Fibroblast of skin of right quadriceps (primary cell): ENCODE results near the gene CNN1.
A peak's percentile ranks its signal among the peaks of the same experiment; 100 is the strongest.
"Not testable (repeated sequence)": the region's sequence is repeated elsewhere in the genome, so short reads cannot be mapped to it uniquely, and the experiment has no call there.

Experiments
- DNase-seq: peaks from one replicate; pipeline ENCODE4 v3.0.0-alpha.2; 2013

The CNN1 gene

DNA sequence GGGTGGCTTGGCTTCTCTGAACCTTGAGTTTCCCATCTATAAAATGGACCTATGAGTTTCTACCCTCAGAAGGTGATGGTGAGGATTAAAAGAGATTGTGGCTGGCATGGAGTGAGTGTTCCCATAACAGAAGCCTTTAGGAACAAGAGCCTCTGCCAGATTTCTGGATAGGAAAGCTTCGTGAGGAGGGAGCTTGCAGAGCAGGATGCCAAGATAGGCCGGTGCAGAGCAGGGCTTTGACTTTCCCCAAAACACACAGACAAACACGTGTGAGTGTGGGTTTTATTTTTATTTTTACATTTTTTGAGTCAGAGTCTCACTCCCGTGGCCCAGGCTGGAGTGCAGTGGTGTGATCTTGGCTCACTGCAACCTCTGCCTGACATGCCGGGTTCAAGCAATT lies 3.7 kb upstream of the CNN1 start:
- no peak for DNase-seq

DNA sequence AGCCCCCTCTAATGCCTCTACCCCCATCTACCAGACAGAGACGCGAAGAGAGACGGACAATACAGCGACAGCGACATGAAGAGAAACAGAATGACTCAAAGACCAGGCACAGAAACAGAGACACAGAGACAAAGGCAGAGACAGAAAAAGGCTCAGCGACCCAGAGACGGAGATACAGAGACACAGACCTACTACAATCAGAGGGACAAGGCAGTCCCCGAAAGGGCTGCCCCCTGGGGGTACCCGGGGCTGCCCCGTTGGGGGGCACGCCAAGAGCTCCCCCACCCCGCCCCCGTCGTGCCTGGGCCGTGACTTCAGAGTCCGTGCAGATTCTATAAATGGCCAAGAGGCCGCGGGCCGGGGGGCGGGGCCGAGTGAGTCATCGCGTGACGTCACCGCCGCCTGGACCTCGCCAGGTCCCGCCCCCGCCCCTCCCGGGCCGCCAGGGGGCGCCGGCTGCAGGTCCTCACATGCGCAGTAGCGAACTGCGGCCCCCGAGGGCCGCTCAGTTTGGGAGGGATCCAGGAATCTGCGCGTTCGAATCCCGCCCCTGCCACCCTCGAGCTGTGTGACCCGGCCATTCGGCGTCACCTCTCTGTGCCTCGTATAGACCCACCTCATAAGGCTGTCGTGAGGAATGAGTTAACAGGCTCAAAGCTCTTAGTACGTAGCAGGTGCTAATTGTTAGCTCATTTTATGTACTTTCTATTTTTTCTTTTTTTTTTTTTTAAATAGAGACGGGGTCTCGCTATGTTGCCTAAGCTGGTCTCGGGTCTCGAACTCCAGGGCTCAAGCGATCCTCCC lies 2.7 kb upstream of the CNN1 start:
- DNase-seq: peak; percentile 91

DNA sequence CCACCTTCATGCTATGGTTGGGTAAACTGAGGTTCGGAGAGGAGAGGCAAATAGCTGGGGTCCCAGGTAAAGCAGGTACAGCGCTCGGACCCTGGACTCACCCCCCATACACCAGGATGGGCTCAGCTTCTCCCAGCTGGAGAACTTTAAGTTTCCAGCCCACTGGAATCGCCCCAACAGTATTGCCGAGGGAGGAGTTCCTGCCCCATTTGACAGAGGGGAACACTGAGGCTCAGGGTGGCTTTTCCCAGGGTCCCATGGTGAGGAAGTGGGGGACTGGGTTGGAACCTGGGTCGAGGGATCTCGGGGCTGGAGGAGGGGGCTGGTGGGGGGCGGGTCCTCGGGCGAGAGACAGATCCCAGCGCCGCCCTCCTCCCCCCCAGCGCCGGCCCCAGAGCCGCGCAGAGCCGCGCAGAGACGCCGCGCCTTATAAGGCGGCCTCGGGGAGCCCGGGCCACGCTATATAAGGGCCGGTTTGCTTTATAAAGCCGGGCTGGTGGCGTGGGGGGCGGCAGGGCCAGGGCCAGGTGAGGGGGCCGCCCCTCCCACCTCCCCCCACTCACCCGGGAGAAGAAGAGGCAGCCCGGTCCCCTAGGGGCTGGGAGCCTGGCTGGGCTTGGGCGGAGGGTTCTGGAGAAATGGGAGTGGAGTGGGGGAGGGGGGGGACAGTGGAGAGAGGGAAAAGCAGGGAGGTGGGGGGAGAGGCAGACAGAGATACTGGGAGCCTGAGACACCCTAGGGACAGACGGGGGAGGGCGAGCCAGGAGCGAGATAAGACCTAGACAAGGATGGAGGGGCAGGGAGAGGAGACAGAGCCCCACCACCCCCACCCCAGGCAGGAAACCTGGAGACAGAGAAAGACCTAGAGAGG lies 1.1 kb downstream of the CNN1 start:
- peak; percentile 78 for DNase-seq

DNA sequence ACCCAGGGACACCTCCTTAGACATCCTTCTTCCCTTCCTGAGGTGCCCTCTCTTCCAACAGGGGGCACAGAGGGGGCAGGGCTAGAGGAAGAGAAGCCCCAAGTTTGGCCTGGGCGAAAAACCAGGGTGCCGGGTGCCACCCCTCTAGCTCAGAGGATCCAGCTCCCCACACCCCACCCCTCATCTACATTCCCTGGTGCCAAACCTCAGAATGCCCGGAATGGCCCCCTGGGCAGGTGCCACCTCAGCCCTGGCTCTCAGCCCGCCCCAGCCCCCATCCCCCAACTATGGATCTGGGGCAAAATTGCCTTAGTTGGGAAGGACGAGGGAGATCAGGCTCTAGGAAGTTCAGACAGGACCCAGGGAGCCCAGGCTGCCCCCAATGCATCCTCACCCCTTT lies 2.0 kb downstream of the CNN1 start:
- DNase-seq: no peak

DNA sequence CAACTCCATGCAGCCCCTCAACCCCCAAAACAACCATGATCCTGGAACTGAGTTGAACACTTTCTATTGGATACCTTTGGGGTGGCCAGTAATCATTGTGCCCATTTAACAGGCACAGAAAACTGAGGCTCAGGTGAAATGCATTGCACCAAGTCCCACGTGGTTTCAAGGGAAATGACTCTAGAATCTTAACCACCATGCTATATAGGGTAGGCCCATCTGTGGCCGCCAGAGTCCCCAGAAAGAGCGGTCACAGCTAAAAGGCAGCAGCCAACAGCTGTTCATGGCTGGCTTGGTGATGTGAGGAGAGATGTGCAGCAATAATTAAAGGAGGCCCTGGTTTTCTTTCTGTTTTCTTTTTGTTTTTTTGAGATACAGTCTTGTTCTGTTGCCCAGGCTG lies 2.6 kb downstream of the CNN1 start:
- DNase-seq: no peak

DNA sequence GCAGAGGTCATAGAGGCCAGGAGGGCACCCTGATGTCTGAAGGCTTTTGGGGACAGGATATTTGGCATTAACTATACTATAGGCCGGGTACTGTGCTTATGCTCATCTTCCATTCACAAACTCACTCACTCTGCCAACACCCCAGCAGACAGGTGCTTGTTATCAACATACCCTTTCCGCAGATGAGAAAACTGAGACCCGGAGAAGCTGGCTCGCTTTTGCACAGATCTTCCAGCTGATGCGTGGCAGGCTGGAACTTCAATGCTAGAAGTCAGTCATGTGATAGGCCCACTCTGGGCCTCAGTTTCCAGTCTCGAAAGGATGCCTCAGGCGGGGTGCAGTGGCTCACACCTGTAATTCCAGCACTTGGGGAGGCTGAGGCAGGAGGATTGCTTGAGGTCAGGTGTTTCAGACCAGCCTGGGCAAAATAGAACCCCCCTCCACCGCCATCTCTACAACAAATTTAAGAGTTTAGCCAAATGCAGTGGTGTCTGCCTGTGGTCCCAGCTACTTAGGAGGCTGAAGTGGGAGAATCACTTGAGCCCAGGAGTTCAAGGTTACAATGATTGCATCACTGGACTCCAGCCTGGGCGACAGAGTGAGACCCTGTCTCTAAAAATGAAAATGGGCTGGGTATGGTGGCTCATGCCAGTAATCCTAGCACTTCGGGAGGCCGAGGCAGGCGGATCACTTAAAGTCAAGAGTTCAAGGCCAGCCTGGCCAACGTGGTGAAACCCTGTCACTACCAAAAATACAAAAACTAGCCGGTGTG lies 9.5 kb downstream of the CNN1 start:
- DNase-seq: no peak

DNA sequence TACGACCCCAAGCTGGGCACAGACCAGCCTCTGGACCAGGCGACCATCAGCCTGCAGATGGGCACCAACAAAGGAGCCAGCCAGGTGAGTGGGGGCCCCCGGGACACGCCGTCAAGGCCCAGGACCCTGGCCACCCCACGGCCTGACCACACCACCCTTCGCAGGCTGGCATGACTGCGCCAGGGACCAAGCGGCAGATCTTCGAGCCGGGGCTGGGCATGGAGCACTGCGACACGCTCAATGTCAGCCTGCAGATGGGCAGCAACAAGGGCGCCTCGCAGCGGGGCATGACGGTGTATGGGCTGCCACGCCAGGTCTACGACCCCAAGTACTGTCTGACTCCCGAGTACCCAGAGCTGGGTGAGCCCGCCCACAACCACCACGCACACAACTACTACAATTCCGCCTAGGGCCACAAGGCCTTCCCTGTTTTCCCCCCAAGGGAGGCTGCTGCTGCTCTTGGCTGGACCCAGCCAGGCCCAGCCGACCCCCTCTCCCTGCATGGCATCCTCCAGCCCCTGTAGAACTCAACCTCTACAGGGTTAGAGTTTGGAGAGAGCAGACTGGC lies 10.8 kb downstream of the CNN1 start:
- no peak for DNase-seq

DNA sequence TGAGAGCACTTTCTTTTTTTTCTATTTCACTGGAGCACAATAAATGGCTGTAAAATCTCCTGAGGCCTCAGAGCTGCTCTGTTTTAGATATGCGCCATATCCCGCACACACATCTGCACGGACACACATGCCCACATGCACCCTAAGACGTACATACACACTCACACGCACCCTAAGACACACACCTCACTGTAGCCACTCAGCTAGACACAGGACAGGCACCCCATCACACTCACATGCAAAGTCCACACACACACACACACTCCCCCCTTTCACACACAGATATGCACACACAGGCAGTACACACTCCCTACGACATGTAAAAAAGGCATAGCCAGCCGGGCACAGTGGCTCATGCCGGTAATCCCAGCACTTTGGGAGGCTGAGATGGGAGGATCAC lies 11.6 kb downstream of the CNN1 start:
- no peak for DNase-seq

DNA sequence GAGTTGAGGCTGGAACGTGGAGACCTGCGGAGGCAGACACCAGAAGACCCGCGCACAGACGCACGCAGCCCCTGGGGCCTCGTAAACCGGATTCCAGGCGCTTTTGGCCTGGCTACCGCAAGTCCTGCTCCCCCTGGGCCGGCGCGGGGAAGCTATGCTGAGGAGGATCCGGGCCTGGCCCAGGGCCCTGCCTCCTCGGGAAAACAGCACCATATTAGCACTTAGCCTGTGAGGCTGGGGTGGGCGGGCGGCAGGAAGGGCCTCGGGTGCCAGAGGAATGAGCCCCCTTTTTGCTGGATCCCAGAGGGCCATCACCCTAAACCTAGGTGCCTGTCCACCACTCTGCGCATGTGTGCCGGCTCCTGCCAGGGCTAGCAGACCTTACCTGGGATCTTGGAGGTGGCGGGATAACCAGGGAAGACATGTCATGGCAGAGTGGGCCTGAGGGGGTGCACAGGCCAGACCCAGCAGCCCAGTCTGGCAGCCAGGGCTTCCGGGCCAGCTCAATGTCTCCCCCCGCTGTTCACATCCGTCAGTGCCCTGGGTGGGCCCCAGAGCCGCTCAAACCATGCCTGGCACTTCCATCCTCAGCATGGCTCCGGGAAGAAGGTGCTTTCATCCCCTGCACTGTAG lies 13.1 kb downstream of the CNN1 start:
- no peak for DNase-seq

DNA sequence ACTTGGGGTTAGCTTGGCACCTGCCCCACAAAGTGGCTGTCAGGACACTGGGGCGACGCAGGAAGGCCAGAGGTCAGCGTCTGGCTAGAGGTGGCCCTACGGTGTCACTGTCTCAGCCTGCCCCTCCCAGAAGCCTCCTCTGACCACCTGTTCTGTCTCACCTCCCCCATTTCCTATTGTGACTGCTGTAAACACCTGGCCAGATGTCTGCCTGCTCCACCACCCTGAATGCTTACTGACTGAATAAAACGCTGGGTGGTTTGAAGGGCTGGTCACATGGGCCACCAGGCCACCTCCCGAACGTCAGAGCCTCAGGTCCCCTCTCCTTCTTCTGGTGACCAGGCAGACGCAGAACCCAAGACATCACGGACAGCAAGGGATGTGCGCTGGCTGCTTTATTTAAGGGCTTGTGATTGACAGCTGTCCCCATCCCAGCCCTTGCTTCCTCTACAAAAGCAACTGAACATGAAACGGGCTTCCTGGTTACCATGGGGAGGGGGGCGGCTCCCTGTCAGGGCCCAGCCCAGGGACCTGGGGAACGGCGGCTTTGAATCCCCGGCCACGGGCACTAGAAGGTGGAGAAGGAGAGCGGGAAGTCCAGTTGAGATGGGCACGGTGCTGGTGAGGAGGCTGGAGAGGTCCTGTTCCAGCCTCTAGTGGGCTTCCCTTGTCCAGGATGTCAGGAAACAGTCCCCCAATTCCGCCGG lies 14.2 kb downstream of the CNN1 start:
- DNase-seq: no peak

DNA sequence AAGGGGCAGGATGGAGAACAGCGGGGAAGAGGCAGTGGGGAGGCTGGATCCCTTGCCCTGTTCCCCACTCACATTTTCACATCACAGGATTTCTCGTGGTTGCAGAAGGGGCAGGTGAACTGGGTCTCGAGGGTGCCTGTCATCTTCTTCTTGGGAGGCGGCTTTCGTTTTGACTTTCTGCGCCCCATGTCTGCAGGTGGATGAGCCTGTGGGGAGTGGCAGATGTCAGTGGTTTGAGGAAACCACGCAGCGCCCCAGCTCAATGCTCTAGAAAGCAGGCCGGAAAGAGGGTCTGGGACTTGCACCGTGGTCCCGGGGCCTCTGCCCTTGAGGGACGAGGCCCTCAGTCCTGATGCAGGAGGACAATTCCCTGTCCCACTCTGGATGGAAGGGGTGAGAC lies 15.5 kb downstream of the CNN1 start:
- DNase-seq: no peak

DNA sequence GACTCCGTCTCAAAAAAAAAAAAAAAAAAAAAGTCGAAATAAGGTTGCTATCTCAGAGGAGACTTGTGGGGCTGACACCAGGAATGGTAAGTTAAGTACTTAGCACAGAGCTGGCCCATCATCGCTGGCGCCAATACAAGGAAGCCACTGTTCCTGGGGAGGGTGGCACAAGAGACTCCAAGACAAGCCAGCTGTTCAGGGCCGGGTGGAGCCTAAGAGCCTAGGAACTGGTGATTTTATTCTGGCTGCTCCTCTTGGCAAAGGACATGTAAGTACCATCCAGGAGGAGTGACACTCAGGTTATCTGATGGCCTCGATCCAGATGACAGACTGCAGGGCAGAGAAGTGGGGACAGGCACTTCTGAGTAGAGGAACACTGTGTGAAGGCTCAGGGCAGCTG lies 16.6 kb downstream of the CNN1 start:
- DNase-seq: no peak

DNA sequence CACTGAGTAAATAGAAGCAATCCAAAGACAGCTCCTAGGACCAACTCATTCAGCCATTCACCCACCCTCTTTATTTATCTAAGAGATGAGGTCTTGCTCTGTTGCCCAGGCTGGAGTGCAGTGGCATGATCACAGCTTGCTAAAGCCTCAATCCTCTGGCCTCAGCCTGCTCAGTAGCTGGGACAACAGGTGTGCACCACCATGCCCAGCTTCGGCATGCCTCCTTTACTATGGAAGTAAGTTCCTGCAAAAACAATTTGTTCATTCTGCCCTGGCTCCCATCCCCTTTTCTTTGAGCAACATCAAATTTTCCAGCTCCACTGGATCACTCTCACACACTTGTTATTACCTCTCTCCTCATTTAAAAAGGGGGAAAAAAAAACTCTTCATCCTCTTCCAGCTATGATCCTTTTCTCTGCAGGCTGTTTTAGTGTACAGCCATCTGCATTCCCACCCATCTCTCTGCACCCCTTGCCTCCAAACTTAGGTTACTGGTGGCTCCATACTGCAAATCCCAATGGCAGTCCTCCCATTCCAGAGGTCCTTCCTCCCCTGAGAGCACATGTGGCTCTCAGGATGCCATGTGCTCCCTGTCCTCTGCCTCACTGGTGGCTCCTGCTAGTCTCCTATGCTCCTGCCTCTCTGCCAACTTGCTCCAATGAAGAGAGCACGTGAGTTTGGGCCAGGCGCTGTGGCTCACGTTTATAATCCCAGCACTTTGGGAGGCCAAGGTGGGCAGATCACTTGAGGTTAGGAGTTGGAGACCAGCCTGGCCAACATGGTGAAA lies 18.2 kb downstream of the CNN1 start:
- no peak for DNase-seq

DNA sequence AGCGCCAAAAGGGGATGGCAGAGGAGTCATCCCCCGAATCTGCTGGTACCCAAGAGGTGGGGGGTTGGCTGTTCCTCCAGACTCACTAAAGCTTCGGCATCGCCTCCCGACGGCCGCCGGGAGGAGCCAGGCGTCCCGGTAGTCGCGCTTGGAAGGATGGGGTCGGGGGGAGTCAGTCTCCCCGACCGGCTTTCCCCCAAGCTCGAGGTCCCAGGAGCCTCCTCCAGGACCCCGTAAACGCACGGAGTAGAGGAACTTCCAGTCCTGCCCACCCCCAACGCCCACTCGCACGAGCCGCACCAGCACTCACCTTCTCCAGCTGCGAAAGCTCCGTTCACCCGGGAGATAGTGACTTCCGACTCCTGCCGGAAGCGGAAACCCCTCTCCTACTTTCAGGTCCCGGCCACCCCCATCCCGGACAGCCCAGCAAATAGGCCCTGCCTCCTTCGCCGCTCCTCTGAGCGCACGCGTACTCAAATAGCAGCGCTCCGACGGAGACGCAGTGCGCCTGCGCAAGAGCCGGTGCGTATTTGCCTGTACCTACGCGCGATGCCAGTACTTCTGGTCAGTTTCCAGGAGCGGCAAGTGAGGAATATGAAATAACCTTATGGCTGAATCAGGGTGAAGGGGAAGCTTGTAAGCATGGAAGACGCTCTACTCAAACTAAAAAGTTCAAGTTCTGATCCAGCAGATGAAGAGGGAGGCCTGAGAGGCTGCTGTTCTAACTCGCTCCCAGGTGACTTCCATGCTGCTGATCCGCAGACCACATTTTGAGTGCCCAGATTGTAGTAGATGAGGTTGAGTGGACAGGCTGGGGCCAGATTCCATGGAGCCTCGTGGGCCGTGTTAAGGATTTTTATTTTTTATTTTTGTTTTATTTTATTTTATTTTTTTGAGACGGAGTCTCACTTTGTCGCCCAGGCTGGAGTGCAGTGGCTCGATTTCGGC lies 20.5 kb downstream of the CNN1 start, which contains the start of gene ELOF1:
Gene ELOF1 (minus strand): TSS at position 350 of the 948 bp plus-strand sequence. CDS start 4,883 bp downstream, outside the sequence.
- DNase-seq: peak; percentile 96

DNA sequence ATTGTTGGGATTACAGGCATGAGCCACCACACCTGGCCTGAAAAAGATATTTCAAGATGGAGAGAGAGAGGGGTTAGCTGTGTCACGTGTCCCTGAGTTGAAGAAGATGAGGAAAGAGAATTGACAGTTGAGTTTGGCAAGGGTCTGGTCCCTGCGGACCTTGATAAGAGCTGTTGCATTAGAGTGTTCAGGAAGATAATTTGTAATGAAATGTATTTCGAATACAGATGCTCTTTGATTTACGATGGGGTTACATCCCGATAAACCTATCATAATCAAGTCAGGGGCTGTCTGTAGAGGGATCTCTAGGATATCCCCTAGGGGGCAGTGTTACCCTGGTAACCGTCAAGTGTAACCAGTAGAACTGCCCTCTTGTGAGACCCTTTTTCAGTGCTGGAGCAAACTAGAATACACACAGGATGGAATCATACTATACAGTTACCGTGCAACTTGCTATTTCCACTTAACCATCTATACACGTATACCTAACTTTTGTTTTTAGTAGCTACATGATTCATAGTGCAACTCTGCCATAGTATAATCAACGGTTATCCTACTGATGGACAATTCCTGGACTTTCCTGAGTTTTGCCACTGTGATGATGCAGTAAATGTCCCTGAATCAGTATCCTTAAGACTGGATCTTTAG lies 21.9 kb downstream of the CNN1 start:
- peak; percentile 72 for DNase-seq

DNA sequence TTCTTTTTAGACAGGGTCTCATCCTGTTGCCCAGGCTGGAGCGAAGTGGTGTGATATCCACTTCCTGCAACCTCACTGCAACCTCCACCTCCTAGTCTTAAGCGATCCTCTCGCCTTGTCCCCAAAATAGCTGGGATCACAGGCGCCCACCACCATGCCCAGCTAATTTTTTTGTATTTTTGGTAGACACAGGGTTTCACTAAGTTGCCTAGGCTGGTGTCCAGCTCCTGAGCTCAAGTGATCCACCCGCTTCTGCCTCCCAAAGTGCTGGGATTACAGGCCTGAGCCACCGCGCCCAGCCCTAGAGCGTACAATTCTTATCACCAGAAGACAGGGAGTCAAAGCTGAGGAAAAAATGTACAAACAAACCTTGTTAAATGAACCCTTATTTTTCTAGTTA lies 24.9 kb downstream of the CNN1 start:
- DNase-seq: no peak

DNA sequence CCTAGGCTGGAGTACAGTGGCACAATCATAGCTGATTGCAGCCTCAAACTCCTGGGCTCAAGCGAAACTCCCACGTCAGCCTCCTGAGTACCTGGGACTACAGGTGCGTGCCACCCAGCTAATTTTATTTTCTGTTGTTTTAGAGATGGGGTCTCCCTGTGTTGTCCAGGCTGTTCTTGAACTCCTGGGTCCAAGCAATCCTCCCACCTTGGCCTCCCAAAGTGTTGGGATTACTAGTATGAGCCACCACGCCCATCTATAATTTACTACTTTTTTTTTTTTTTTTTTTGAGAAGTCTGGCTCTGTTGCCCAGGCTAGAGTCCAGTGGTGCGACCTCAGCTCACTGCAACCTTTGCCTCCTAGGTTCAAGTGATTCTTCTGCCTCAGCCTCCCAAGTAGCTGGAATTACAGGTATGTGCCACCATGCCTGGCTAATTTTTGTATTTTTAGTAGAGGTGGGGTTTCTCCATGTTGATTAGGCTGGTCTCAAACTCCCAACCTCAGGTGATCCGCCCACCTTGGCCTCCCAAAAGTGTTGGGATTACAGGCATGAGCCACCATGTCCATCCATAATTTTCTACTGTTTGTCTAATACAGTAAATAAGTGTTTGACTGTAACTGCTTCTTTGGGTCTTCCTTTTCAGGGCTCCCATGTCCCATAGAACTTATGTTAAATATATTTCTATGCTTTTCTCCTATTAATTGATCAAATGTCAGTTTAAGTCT lies 25.6 kb downstream of the CNN1 start:
- not testable (repeated sequence) for DNase-seq

DNA sequence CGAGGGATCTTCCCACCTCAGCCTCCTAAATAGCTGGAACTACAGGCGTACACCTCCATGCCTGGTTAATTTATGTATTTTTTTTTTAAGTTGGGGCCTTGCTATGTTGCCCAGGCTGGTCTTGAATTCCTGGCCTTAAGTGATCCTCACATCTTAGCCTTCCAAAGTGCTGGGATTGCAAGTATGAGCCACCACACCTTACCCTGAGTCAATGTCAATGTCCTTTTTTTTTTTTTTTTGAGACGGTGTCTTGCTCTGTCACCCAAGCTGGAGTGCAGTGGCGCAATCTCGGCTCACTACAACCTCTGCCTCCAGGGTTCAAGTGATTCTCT lies 27.0 kb downstream of the CNN1 start:
- not testable (repeated sequence) for DNase-seq

DNA sequence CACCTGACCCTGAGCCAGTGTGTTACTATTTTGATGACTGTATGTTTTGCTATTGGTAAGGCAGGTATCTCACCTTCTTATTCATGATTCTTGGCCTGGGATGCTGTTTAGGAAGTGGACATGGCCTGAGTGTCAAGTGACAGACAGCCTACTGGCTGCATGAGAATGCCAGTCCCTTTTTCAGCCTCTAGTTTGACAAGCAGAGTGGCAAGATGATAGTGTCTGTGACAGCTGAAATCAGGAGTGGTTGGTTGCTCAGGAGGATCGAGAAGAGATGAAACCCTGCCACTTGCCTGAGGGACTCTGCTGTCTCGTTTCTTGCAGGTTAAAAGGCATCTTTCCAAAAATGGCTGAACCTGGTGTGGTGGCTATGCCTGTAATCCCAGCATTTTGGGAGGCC lies 27.5 kb downstream of the CNN1 start:
- DNase-seq: no peak
